Fibroblast of lung (primary cell): ENCODE data around the gene NDUFAB1.

Experiments used
- EZH2 ChIP-seq: IDR thresholded peaks from 2 replicates; pipeline ENCODE4 v1.5.1; 2012; ENCODE audit warnings: low read length, control low read depth, mild to moderate bottlenecking; ENCODE audit errors: missing control alignments
- TF ChIP-seq, protein P1 (sequence below), 2 donors: IDR thresholded peaks in 1 of 2; conservative IDR thresholded peaks in 1 of 2; 1 replicate in 1 of 2; 2 replicates in 1 of 2; pipeline ENCODE4 v1.5.1; 2011 to 2012; ENCODE audit warnings: low read length in 2 of 2, control low read depth in 1 of 2, inconsistent platforms in 1 of 2, low read depth in 1 of 2, mild to moderate bottlenecking in 1 of 2

DNA sequence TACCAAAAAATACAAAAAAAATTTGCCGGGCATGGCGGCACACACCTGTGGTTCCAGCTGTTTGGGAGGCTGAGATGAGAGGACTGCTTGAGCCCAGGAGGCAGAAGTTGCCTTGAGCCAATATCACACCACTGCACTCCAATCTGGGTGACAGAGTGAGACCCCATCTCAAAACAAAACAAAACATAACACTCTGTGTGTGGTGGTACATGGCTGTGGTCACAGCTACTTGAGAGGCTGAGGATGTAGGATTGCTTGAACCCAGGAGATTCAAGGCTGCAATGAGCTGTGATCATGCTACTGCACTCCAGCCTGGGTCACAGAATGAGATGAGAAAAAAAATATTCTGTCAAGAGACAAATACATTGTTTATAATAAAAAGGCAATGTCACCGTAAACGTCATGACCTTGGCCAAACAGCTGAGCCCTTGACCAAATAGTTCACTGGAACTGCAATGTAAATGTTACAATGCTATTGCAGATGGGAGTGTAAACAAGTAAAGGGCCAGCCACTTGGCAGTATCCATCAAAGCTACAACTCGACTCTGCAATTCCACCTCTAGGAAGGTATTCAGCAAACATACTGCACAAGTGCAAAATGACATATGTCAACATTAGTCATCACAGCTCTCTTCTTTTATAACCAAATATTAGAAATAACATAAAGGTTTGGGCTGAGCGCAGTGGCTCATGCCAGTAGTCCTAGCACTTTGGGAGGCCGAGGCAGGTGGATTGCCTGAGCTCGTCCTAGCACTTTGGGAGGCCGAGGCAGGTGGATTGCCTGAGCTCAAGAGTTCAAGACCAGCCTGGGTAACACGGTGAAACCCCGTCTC is 55.9 kb downstream of the NDUFAB1 start:
- TF ChIP-seq, protein P1, sequence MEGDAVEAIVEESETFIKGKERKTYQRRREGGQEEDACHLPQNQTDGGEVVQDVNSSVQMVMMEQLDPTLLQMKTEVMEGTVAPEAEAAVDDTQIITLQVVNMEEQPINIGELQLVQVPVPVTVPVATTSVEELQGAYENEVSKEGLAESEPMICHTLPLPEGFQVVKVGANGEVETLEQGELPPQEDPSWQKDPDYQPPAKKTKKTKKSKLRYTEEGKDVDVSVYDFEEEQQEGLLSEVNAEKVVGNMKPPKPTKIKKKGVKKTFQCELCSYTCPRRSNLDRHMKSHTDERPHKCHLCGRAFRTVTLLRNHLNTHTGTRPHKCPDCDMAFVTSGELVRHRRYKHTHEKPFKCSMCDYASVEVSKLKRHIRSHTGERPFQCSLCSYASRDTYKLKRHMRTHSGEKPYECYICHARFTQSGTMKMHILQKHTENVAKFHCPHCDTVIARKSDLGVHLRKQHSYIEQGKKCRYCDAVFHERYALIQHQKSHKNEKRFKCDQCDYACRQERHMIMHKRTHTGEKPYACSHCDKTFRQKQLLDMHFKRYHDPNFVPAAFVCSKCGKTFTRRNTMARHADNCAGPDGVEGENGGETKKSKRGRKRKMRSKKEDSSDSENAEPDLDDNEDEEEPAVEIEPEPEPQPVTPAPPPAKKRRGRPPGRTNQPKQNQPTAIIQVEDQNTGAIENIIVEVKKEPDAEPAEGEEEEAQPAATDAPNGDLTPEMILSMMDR (conservative IDR thresholded peaks at IDR 0.05 in 1 of 2, IDR thresholded peaks at IDR 0.05 in 1 of 2; ENCODE audit: low read depth in 1 of 2, low read length in 2 of 2) = no peak
- TF ChIP-seq EZH2 = no peak
